ENCODE results near the gene ITGB4.

Gene ITGB4

DNA sequence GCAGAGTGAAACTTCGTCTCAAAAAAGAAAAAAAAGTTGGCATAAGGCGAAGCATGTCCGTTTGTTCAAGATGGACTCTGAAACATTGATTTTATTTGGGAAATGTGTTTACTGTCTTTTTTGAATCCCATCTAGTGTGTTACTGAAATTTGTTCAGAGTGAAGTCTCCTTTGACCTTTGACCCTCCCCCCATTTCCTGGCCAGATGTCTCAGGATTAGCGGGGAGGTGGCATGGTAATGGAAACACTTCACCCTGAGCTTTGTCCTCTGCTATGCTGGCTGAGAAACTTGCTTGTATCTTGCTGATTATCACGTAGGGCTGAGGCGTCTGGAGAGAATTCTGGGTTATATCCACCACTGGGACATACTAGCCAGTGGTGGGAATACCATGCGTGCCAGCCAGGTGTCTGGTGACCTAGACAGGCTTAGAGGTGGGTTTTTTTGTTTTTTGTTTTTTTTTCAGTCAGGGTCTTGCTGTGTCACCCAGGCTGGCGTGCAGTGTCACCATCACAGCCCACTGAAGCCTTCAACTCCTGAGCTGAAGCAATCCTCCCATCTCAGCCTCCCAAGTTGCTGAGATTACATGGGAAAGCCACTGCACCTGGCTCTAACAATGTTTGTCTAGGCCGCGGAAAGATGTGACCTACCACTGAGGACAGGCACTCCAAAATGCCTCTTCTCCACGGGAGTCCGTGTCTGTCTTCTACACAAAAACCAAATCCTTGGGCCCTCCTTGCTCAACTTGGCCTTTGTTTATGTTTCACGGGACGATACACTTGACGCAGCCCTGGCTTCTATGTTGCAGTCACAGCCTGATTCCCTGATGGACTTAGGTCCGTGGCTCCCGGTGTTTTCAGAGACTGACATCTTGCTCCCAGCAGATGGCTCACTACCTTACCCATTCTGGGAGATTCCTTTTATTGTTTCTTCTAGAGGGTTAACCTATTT is 50.3 kb downstream of the ITGB4 start:
- no peak for ATAC-seq (ENCODE audit: low read depth)
- Histone ChIP-seq H3K4me3 (ENCODE audit: severe bottlenecking) (no peak overlapping the region), H3K4me1 (ENCODE audit: insufficient read depth, poor library complexity, severe bottlenecking) (peaks cover 5% of the 10 kb centered on the region), H3K27ac (ENCODE audit: poor library complexity, severe bottlenecking) (no peak overlapping the region), H3K9me3 (ENCODE audit: severe bottlenecking) (no peaks in the 10 kb centered on the region), H3K36me3 (ENCODE audit: low read depth) (peaks cover 6% of the 10 kb centered on the region), H3K27me3 (ENCODE audit: insufficient read depth, poor library complexity, severe bottlenecking) (no peaks in the 10 kb centered on the region)
- TF ChIP-seq, protein P1, sequence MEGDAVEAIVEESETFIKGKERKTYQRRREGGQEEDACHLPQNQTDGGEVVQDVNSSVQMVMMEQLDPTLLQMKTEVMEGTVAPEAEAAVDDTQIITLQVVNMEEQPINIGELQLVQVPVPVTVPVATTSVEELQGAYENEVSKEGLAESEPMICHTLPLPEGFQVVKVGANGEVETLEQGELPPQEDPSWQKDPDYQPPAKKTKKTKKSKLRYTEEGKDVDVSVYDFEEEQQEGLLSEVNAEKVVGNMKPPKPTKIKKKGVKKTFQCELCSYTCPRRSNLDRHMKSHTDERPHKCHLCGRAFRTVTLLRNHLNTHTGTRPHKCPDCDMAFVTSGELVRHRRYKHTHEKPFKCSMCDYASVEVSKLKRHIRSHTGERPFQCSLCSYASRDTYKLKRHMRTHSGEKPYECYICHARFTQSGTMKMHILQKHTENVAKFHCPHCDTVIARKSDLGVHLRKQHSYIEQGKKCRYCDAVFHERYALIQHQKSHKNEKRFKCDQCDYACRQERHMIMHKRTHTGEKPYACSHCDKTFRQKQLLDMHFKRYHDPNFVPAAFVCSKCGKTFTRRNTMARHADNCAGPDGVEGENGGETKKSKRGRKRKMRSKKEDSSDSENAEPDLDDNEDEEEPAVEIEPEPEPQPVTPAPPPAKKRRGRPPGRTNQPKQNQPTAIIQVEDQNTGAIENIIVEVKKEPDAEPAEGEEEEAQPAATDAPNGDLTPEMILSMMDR (IDR thresholded peaks at IDR 0.05; ENCODE audit: poor library complexity, severe bottlenecking), result peak; percentile 47
- peak; percentile 33 for DNase-seq (ENCODE audit: low spot score)

GRCh38 chr17:75773121-75773807 is 52.0 kb downstream of the ITGB4 start:
- ATAC-seq (ENCODE audit: low read depth) (no peak), DNase-seq (ENCODE audit: low spot score) (no peak)
- Histone ChIP-seq H3K27me3 (ENCODE audit: insufficient read depth, poor library complexity, severe bottlenecking) (no peaks in the 10 kb centered on the region), H3K36me3 (ENCODE audit: low read depth) (peaks cover 23% of the 10 kb centered on the region), H3K9me3 (ENCODE audit: severe bottlenecking) (no peaks in the 10 kb centered on the region), H3K4me3 (ENCODE audit: severe bottlenecking) (no peak overlapping the region), H3K27ac (ENCODE audit: poor library complexity, severe bottlenecking) (no peak overlapping the region), H3K4me1 (ENCODE audit: insufficient read depth, poor library complexity, severe bottlenecking) (peaks cover 17% of the 10 kb centered on the region)
- TF ChIP-seq, protein P1 (IDR thresholded peaks at IDR 0.05; ENCODE audit: poor library complexity, severe bottlenecking), result no peak

DNA sequence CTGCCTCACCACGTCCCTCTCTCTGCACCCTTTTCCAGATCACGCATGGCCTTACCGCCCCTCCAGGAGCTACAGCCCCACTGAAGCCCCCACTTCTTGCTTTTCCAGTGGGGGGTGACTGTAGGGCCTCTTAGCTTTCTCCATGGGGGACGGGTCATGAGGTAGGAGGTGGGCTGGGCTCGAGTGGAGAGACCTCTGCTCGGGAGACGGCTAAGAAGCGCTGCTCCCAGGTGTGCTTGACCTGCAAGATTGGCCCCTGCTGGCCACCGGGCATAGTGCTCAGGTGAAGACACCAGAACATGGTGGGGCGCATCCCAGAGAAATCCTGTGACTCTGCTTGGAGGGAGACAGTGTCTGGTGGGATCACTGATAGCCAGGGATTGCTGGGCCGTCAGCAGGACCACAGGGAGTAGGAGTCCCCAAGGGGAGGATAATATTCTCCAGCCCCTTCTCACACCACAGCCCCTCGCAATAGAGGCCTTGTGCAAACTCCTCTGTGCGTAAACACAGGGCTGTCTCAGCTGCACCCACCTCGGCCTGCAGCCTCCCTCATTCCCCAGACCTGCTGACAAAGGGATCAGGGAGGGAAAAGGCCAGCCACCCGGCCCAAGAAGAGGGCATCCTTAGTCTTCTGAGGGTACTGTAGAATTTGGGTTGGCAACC is 52.7 kb downstream of the ITGB4 start:
- peaks cover 17% of the 10 kb centered on the region for H3K4me1 ChIP-seq (ENCODE audit: insufficient read depth, poor library complexity, severe bottlenecking)
- DNase-seq (ENCODE audit: low spot score) (peak; percentile 77), ATAC-seq (ENCODE audit: low read depth) (no peak; the same call in 2 of the 3 replicates)
- no peaks in the 10 kb centered on the region for H3K9me3 ChIP-seq (ENCODE audit: severe bottlenecking)
- no peaks in the 10 kb centered on the region for H3K27me3 ChIP-seq (ENCODE audit: insufficient read depth, poor library complexity, severe bottlenecking)
- H3K4me3 ChIP-seq (ENCODE audit: severe bottlenecking), result no peak overlapping the region
- H3K36me3 ChIP-seq (ENCODE audit: low read depth), result peaks cover 30% of the 10 kb centered on the region
- peak overlapping the region; percentile 92 for H3K27ac ChIP-seq (ENCODE audit: poor library complexity, severe bottlenecking)
- TF ChIP-seq, protein P1 (IDR thresholded peaks at IDR 0.05; ENCODE audit: poor library complexity, severe bottlenecking), result no peak

DNA sequence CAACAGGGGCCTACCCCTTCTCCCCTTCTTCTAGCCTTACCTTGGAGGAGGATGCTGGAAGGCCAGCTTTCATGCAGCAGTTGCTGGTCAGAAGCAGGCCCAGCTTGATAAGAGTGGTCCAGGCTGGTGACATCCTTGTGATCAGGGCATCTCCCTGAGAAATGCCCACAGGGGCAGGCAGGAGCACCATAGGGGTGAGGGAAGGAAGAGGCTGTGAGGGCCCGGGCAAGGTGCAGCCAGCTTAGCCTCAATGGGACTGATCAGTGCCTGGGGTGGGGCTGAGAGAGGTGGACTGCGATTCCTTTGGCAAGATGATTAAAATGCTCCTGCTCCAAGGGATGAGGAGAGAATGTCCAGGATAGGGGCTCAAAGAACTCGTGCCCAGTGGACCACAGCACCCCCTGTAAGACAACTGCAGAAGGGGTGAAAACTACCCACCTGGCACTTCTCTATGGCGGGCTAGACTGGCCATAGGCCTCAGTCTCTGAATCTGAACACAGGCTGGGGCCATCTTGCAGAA is 53.3 kb downstream of the ITGB4 start:
- H3K9me3 ChIP-seq (ENCODE audit: severe bottlenecking), result no peaks in the 10 kb centered on the region
- TF ChIP-seq, protein P1 (IDR thresholded peaks at IDR 0.05; ENCODE audit: poor library complexity, severe bottlenecking), result no peak
- DNase-seq (ENCODE audit: low spot score), result no peak
- H3K36me3 ChIP-seq (ENCODE audit: low read depth), result peaks cover 35% of the 10 kb centered on the region
- no peaks in the 10 kb centered on the region for H3K27me3 ChIP-seq (ENCODE audit: insufficient read depth, poor library complexity, severe bottlenecking)
- peak overlapping the region; percentile 92 for H3K27ac ChIP-seq (ENCODE audit: poor library complexity, severe bottlenecking)
- H3K4me1 ChIP-seq (ENCODE audit: insufficient read depth, poor library complexity, severe bottlenecking), result peaks cover 17% of the 10 kb centered on the region
- no peak for ATAC-seq (ENCODE audit: low read depth)
- H3K4me3 ChIP-seq (ENCODE audit: severe bottlenecking), result no peak overlapping the region

Measured in RWPE2 (cell line).